Omental fat pad (tissue), 4 donors: ENCODE measurements around the gene STRAP. TPM values are rescaled to one million over a fixed set of nuclear protein-coding genes. Genes with fewer than 3 reads are reported as not detected.

Source experiments
- ATAC-seq: fragments of 150-250 bp; one replicate; pipeline ENCODE4 v1.9.1; 2016; ENCODE audit warnings: mild to moderate bottlenecking, moderate library complexity; ENCODE audit not compliant: low FRiP score
- DNase-seq: peaks from one replicate; pipeline ENCODE4 v3.0.0-alpha.2; 2019; ENCODE audit warnings: low spot score
- total RNA-seq, 4 donors: library from RNA; depleted of rRNA; stranded (reverse); fragments of >200 nt; gene quantifications; one replicate each; pipeline ENCODE4 v1.1.0, GENCODE V29; 2016
- TF ChIP-seq, protein P1 (sequence below), 3 donors: fragments of 450-650 bp; IDR thresholded peaks; one replicate each; pipeline ENCODE4 v1.5.1; 2016 to 2017; ENCODE audit warnings: antibody characterized with exemption in 3 of 3, mild to moderate bottlenecking in 3 of 3, moderate library complexity in 2 of 3

STRAP gene
- total RNA-seq, 4 donors from 2014 or later, result 48.2 to 83.7 (median 68.1) TPM

- no peak for ATAC-seq
- TF ChIP-seq, protein P1, sequence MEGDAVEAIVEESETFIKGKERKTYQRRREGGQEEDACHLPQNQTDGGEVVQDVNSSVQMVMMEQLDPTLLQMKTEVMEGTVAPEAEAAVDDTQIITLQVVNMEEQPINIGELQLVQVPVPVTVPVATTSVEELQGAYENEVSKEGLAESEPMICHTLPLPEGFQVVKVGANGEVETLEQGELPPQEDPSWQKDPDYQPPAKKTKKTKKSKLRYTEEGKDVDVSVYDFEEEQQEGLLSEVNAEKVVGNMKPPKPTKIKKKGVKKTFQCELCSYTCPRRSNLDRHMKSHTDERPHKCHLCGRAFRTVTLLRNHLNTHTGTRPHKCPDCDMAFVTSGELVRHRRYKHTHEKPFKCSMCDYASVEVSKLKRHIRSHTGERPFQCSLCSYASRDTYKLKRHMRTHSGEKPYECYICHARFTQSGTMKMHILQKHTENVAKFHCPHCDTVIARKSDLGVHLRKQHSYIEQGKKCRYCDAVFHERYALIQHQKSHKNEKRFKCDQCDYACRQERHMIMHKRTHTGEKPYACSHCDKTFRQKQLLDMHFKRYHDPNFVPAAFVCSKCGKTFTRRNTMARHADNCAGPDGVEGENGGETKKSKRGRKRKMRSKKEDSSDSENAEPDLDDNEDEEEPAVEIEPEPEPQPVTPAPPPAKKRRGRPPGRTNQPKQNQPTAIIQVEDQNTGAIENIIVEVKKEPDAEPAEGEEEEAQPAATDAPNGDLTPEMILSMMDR (IDR thresholded peaks at IDR 0.05), result no peak
- no peak for DNase-seq
Measured at GRCh38 chr12:15924956-15925355, 42.8 kb downstream of the STRAP start.

DNA sequence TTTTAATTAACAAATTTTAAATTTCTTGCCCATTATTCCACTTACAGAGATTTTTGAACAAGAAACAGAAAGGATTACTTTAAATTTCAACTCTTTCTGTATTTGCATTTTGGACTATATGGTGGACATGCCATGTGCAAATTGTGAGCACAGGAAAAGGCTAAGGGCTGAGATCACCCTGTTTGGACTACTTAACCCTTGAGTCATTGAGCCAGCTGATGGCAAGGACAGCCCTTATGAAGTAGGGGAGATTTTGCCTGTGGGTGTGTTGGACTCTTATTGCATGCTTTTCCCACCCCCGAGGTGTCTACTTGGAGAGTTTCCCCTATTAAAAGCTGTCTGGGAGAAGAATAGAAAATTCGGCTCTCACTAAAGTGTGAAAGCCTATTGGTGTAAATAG, 46.2 kb downstream of the STRAP start:
- TF ChIP-seq, protein P1 (IDR thresholded peaks at IDR 0.05), result no peak
- ATAC-seq, result no peak
- DNase-seq, result no peak

DNA sequence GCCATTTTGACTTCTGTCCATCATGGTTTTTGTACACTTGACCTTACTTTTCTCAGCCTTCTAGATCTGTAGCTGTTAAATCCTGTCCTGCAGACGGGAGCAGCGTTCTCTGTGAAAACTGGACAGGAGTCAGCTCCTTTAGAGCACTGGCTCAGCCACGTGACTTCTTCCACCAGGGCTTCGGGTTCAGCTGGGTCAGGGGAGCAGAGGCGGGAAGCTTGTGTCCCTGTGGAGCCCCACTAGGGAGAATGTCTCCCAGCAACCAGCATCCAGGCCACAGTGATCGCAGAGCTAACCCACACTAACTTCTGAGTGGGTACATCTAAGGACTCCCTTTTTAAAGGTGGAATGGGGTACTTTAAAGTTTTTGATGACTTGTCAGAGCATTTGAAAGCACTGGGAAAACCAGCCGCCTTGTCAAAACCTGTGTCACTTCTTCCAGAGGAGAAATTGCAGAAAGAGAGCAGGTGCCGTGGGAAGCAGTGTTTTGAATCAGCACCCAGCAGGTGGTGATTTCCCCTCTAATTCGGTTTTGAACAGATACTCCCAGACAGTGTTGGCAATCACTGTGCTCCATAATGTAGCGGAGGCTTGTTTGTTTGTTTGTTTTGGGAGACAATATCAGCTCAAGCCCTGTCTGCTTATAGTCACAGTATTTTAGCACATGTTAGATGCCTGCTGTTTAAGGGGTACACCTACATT, 46.8 kb downstream of the STRAP start:
- TF ChIP-seq, protein P1 (IDR thresholded peaks at IDR 0.05), result no peak
- ATAC-seq (no peak), DNase-seq (no peak)

- no peak for ATAC-seq
- no peak for DNase-seq
- TF ChIP-seq, protein P1 (IDR thresholded peaks at IDR 0.05), result no peak
Measured at GRCh38 chr12:15931590-15932053, 49.4 kb downstream of the STRAP start.

GRCh38 chr12:15932327-15932726, 50.1 kb downstream of the STRAP start:
- ATAC-seq (no peak), DNase-seq (no peak)
- TF ChIP-seq, protein P1 (IDR thresholded peaks at IDR 0.05), result no peak

DNA sequence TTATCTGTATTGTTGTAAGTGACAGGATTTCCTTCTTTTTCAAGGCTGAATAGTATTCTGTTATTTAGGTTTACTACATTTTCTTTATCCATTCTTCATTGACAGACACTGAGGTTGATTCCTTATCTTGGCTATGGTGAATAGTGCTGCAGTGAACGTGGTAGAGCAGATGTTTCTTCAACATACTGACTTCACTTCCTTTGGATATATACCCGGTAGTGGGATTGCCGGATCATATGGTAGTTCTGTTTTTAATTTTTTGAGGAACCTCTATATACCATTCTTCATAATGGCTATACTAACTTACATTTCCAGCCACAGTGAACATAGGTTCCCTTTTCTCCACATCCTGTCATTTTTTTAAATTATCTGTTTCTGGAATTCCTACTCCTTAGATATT, 50.8 kb downstream of the STRAP start:
- TF ChIP-seq, protein P1 (IDR thresholded peaks at IDR 0.05), result no peak
- no peak for ATAC-seq

GRCh38 chr12:15933751-15934150, 51.6 kb downstream of the STRAP start:
- TF ChIP-seq, protein P1 (IDR thresholded peaks at IDR 0.05), result no peak
- DNase-seq, result no peak
- no peak for ATAC-seq

More for the DNA sequence above, 50.8 kb downstream of the STRAP start:
- DNase-seq, result no peak
